Mononuclear cell (primary cell): ENCODE measurements around the gene SLC4A2. TPM values are rescaled to one million over a fixed set of nuclear protein-coding genes. Genes with fewer than 3 reads are reported as not detected.

Source experiments
- H3K27me3 ChIP-seq: 2 replicates; pipeline ENCODE4 v1.6.0; 2011; ENCODE audit warnings: low read length, control low read depth; ENCODE audit not compliant: insufficient read depth
- H3K4me1 ChIP-seq: 2 replicates; pipeline ENCODE4 v1.5.1; 2011; ENCODE audit warnings: mild to moderate bottlenecking, low read length, control low read depth; ENCODE audit not compliant: insufficient read depth
- H3K4me3 ChIP-seq: 2 replicates; pipeline ENCODE4 v1.5.1; 2011; ENCODE audit warnings: mild to moderate bottlenecking, low read length, moderate library complexity
- H3K9me3 ChIP-seq: 2 replicates; pipeline ENCODE4 v1.5.1; 2011; ENCODE audit warnings: low read depth, mild to moderate bottlenecking, control low read depth, low read length
- total RNA-seq: library from RNA; depleted of rRNA; stranded (reverse); fragments of >200 nt; gene quantifications from one replicate; pipeline ENCODE4 v1.2.3, GENCODE V29; 2012

The SLC4A2 gene
- total RNA-seq, 1 donor, result 9.4 TPM

DNA sequence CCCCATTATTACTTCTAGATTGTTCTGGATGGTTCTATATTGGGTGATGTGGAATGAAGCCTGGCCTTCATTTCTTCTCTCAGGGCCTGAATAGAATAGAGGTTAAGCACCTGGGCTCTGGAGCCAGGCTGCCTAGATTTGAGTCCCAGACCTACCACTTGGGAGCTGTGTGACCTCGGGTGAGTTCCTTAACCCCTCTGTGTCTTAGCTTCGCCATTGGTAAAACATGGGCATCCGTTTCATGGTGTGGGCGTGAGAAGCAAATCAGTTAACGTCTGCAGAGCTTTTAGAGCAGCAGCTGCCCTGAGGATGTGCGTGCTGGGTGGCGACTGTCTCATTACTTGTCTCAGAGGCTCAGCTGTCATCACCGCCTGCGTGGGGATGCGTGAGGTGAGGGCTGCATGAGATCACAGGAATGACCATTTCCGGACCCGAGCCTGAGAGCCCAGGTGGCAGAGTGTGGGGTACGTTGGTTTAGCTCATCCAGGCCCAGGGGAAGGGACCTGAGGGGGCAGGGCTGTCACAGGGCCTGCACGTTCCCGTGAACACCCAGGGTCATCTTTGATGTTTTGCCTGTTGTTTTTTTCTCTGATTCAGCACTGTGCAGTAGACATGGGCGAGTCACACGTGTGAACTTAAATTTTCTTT, 36.6 kb downstream of the SLC4A2 start:
- Histone ChIP-seq H3K27me3 (no peaks in the 10 kb centered on the region), H3K9me3 (no peaks in the 10 kb centered on the region)

DNA sequence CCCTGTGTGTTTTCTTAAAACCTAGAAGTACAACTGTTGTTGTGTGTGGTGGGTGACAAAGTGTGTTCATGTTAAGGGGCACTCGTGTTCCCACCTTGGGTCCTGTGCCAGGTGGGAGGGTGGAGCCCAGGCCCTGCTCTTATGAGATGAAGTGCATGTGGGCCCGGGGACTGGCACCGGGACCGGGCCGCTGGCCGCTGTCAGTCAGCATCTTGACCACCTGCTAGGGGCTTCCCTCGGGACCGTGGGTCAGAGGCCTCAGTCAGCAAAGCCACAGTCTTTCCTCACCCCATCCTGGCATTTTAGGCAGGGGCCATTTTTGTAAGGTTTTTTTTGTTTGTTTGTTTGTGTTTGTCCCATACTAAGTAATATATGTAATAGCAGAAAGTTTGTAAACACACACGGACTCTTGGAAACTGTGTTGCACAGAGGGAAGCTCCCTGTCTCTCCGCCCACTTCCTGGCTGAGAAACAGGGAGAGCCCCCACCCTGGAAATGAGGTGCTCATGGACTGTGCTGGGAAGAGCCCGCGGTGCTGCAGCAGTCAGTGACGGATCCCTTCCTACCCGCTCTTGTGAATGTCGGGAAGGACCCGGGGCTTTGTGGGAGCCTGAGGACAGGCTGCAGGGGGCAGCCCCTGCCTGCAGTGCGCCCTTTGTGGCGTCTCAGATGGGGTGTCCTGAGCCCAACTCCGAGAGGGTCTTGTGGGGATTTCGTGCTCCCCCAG, 40.3 kb downstream of the SLC4A2 start:
- no peaks in the 10 kb centered on the region for H3K9me3 ChIP-seq
- no peaks in the 10 kb centered on the region for H3K27me3 ChIP-seq
- H3K4me1 ChIP-seq, result no peaks in the 10 kb centered on the region
- H3K4me3 ChIP-seq, result no peak overlapping the region

More for the DNA sequence above, 36.6 kb downstream of the SLC4A2 start:
- H3K4me3 ChIP-seq, result no peak overlapping the region
- H3K4me1 ChIP-seq, result no peaks in the 10 kb centered on the region

DNA sequence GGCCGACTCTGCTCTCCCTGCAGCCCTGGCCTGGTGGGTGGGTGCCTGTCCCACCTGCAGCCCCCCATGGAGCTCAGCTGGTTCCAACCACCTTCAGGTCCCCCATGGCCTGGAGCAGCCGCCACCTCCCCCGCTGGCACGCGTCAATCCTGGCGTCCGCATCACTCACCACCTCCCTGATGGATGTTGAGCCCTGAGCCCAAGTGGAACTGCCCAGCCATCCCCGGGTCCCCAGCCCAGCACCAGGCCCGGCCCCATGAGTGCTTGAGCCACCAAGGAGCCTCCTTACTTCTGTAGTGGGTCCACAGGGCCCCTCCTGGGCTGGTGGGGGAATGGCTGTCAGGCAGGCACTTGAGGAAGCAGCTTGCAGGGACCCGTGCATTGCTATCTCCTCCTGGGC, 41.5 kb downstream of the SLC4A2 start:
- Histone ChIP-seq H3K27me3 (no peaks in the 10 kb centered on the region), H3K4me1 (no peaks in the 10 kb centered on the region), H3K4me3 (no peak overlapping the region), H3K9me3 (no peaks in the 10 kb centered on the region)

DNA sequence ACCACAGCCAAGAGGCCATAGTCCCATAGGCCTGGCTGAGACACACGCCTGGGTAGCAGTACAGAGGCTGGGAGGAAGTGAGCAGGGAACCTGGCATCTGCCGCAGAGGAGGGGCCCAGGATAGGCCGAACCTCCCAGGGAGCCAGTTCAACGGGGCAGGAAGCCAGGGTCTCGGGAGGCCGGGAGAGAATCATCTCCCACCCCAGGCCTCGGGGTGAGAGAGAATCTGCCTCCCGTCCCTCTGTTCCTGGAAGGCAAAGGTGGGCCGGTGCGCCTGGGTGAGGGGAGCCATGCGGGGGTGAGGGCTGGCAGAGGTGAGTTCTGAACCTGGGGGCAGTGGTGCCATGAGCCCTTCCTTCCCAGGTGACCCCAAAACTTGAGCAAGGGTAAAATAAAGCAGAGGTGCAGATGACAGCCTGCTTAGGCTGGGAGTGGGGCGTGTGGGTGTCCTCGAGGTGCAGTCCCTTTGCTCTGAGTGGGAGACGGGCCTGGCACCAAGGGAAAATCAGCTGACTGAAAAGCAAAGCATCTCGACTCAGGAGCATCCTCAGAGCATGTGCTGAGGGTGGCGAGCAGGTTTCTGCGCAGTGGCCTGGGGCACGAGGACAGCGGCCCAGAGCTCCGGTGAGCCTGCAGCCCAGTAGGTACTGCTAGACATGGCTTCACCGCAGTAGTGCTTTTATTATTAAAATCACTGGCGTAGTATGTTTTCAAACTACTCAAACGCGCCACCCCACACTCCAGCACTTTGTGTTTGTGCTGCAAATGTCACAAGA, 42.4 kb downstream of the SLC4A2 start:
- no peaks in the 10 kb centered on the region for H3K27me3 ChIP-seq
- no peak overlapping the region for H3K4me3 ChIP-seq
- no peaks in the 10 kb centered on the region for H3K9me3 ChIP-seq
- no peaks in the 10 kb centered on the region for H3K4me1 ChIP-seq

DNA sequence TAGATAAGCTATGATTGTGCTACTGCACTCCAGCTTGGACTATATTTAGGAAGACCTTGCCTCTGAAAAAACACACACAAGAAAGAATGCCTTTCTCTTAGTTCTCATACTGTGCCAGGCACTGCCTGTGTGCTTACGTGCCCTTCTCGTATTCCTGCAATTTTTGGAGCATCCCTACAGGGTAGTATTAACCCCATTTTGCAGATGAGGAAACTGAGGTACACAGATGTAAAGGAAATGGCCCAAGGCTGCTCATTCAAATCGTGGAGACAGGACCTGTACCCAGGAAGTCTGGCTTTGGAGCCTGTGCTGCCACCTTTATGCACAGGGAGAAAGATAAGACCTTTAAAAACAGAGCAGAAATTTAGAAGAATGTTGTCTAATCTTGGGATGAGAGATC, 43.6 kb downstream of the SLC4A2 start:
- Histone ChIP-seq H3K27me3 (no peaks in the 10 kb centered on the region), H3K4me1 (no peaks in the 10 kb centered on the region), H3K4me3 (no peak overlapping the region), H3K9me3 (no peaks in the 10 kb centered on the region)

DNA sequence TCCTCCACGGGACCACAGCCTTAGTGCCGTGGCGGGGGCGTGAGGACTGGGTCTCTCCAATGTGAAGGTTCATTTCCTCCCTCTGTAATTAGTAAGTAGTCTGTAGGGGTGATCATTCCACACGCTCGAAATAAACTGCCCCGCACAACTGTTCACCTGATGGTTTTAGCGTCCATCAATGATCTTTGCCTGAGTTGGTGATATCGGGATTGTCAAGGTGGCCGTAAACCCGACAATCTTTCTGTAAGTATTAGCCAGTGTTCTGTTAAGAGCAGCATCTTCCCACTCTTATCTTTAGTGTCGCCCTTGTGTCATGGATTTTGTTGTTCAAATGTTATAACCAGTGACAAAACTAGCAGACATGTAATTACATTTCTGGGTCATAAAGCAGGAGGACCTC, 44.6 kb downstream of the SLC4A2 start:
- no peaks in the 10 kb centered on the region for H3K9me3 ChIP-seq

DNA sequence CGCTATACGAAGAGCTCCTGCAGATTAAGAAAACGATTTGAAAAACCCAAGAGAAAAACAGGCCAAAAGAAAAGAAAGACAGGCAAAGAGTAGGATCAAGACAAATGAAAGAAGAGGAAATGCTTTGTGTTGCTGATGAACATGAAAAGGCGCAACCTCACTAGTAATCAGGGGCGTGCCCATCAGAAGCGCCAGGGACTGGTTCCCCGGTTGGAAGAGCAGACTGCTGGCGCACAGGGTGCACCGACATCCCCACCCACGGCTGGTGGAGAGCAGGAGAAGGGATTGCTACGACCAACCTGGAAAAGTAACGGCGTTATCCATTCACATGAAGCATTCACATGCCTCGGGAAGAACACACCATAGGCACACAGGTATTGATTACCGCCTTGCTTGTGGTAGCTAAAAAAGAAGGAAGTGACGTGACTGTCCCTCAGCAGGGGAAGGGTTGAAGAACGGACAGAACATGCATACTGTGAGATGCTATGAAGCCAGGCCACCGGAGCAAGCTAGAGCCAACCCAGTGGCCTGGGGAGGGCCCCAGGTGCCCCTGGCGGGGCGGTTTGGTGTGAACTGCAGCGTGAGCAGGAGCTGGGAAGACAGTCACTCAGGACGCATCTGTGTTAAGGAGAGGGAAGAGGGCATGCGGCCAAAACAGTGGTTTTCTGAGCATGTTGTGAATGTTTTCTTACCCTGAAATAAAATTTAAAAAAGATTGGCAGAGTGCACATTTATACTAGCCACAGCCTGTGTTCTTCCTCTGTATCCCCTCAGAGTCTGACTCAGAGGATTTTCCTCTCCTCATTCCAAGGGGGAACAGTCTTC, 45.2 kb downstream of the SLC4A2 start:
- Histone ChIP-seq H3K4me3 (no peak overlapping the region), H3K4me1 (no peaks in the 10 kb centered on the region), H3K27me3 (no peaks in the 10 kb centered on the region), H3K9me3 (no peaks in the 10 kb centered on the region)

More for the DNA sequence above, 44.6 kb downstream of the SLC4A2 start:
- H3K27me3 ChIP-seq, result no peaks in the 10 kb centered on the region
- no peak overlapping the region for H3K4me3 ChIP-seq
- H3K4me1 ChIP-seq, result no peaks in the 10 kb centered on the region

DNA sequence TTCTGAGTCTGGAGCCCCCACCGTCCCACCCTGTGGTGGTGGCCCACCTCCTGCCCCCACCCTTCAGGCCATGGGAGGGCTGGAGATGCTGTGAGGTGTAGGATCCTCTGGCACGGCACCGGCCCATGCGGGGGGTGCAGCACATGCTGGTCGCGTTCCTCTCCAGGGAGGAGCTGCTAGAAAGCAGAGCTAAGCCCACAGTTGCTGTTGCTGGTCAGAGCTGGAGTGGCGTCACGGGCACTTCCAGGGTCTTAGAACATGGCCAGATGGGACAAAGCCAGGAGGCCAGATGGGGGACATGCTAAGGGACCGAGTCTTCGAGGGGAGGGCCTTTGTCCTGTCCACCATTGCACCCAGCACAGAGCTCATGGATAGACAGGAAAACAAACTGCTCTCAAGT, 48.5 kb downstream of the SLC4A2 start:
- Histone ChIP-seq H3K4me1 (no peaks in the 10 kb centered on the region), H3K4me3 (no peak overlapping the region), H3K9me3 (no peaks in the 10 kb centered on the region), H3K27me3 (no peaks in the 10 kb centered on the region)

DNA sequence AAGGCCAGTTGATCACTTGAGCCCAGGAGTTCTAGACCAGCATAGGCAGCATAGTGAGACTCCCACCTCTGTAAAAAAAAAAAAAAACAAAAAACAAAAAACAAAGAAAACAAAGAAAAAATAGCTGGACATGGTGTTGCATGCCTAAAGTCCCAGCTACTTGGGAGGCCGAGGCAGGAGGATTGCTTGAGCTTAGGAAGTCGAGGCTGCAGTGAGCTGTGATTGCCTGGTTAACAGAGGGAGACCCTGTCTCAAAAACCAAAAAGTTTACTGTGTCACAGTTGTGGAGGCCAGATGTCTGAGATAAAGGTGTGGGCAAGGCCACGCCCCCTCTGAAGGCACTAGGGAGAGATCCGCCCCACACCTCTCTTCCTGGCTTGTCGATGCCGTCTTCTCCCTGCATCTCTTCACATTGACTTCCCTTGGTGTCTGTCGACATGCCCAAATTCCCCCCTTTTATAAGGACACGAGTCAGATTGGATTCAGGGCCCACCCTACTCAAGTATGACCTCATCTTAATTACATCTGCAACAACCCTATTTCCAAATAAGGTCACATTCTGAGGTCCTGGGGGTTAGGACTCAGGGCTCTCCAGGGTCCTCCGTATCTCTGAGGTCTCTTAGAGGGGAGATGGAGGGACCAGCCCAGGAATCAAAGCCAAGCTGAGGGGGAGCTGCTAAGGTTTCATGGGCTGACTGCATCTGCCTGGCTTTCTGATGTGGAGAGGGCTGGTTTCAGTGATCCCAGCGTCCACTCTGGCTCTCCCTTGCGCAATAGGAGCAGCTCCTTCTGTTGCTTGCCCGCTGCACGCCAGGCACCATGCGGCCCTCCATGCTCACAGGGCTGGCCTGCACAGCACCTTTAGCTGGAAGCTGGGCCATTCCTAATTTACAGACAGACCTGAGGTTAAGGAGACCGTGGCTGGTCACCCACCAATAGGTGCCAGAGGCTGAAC, 50.0 kb downstream of the SLC4A2 start:
- Histone ChIP-seq H3K4me1 (peaks cover 3% of the 10 kb centered on the region), H3K4me3 (no peak overlapping the region), H3K27me3 (peaks cover 7% of the 10 kb centered on the region), H3K9me3 (no peaks in the 10 kb centered on the region)

DNA sequence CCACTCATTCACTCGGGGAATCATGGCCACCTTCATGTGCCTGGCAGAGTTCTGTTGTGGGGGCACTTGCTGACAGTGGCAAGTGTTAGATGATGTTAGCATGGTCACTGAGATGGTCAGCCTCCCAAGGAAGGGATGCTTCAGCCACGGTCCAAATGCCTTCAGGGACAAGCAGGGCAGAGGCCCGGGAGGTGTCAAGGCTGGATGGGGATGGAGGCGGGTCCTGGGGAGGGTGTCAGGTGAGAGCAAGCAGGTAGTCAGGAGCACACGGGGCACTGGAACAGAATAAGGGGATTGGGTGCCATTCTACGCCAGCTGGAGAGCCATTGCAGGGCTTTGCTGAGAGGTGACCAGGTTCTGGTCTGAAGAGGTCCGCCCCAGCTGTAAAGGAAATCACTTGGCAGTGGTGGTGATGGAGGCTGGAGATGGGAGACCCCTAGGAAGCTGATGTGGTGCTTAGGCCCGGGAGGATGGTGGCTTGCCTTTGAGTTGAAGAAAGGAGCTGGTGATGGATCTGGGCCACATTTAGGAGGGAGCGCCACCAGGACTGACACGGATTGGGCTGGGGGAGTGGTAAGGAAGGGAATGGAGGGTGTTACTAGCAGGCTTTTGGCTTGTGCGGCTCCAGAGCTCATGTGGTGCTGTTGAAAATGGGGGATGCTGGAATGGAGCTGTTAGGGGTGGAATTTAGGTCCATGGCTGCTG, 51.0 kb downstream of the SLC4A2 start:
- H3K27me3 ChIP-seq, result peaks cover 7% of the 10 kb centered on the region
- H3K9me3 ChIP-seq, result no peaks in the 10 kb centered on the region
- peaks cover 4% of the 10 kb centered on the region for H3K4me1 ChIP-seq
- H3K4me3 ChIP-seq, result no peak overlapping the region

DNA sequence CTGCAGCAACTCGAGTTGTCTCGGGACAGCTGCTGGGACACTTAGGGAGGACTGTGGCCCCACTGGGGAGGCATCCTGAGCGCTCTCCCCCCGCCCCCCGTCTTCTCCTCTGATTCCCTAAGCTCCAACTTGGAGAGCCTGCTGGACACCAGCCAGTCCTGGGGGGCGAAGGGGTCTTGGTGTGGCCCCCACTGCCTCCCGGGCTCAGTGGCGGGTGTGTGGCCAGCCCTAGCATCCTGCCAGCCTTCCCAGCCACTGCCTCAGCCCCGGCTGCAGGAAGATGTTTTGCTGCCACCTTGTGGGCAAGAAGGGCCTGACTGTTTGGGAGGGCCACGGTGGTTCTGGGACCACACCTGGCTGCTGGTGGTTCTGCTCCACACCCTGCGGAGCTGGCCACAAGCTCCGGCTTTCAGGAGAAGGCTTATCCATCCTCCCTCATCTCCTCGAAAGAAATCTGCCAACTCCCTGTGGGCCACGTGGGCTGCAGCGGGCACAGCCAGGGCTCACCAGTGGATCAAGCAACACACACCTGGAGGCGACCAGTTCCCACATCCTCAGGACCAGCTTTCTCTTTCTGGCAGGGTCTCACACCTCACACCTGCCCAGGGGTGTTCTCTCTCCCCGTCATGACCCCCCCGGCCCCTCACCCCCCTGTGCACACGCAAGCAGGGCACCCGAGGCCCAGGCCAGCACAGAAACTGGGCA, 51.7 kb downstream of the SLC4A2 start:
- Histone ChIP-seq H3K9me3 (no peaks in the 10 kb centered on the region), H3K27me3 (peaks cover 7% of the 10 kb centered on the region), H3K4me1 (peaks cover 4% of the 10 kb centered on the region), H3K4me3 (no peak overlapping the region)

DNA sequence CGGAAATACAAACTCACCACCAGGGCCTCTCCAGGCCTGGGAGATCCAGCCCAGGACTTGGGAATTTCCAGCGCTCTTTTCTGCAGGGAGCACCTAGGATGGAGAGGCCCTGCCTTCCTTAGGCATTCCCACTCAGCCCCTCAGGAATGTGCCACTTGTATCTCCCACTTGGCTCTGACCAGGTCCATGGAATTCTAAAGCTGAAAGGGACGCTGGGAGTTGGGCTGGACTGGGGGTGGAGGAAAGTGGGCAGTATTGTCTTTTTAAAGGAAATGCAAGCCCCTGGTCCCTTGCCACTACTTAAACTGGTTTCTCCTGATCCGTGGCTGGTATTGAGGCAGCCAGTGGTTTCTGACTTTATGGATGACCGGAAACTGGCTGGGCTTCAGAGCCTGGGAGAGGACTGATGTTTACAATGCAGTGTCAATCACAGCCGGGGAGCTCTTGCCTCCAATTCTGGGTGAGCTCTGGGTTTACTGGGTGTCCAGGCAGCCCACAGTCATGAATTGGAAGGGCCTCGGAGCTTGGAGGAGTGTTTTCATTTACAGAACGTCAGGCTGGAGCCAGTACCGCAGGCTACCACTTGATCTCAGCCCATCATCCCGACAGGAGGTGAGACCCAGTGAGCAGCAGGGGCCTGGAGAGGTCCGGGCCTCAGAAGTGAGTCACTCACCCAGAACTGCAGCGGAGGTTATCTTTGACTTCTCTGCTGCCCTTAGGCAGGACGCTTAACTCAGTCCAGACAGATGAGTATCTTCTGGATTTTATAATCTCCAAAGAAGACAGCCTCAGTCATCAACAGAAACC, 54.2 kb downstream of the SLC4A2 start:
- Histone ChIP-seq H3K9me3 (no peaks in the 10 kb centered on the region), H3K27me3 (peaks cover 7% of the 10 kb centered on the region), H3K4me1 (peaks cover 4% of the 10 kb centered on the region), H3K4me3 (no peak overlapping the region)
